CD8-positive, alpha-beta memory T cell (primary cell): ENCODE measurements around the gene RETREG2. TPM values are rescaled to one million over a fixed set of nuclear protein-coding genes. Genes with fewer than 3 reads are reported as not detected.

Experiments used
- CTCF ChIA-PET: fragments of 350-600 bp; sonication (Branson Sonifier 250); formaldehyde crosslinking; loops from one replicate; lab custom pipeline; 2021; ENCODE audit warnings: antibody characterized with exemption; lab: Charles Lee
- POLR2A ChIA-PET: fragments of 350-600 bp; sonication (Branson Sonifier 250); formaldehyde crosslinking; loops from one replicate; lab custom pipeline; 2021; ENCODE audit warnings: antibody characterized with exemption; lab: Charles Lee
- DNase-seq, 5 donors: peaks; one replicate each; pipeline versions ENCODE4 v3.0.0 to v3.0.0-alpha.2; 2020 to 2022; ENCODE audit warnings: mixed read lengths in 1 of 5
- H3K27ac ChIP-seq: one replicate; pipeline ENCODE4 v1.7.0; 2013; ENCODE audit warnings: low read depth, mild to moderate bottlenecking, low read length, moderate library complexity
- H3K27me3 ChIP-seq: 2 replicates; pipeline ENCODE4 v1.7.0; 2013; ENCODE audit warnings: low read length, mild to moderate bottlenecking; ENCODE audit not compliant: insufficient read depth, poor library complexity, severe bottlenecking
- H3K36me3 ChIP-seq: 2 replicates; pipeline ENCODE4 v1.7.0; 2013; ENCODE audit warnings: mild to moderate bottlenecking, low read length, moderate library complexity; ENCODE audit not compliant: insufficient read depth
- H3K4me1 ChIP-seq: 2 replicates; pipeline ENCODE4 v1.7.0; 2013; ENCODE audit warnings: mild to moderate bottlenecking, low read length, moderate library complexity; ENCODE audit not compliant: insufficient read depth
- H3K4me3 ChIP-seq: 2 replicates; pipeline ENCODE4 v1.7.0; 2013; ENCODE audit warnings: mild to moderate bottlenecking, low read length
- H3K9me3 ChIP-seq: 2 replicates; pipeline ENCODE4 v1.7.0; 2013; ENCODE audit warnings: mild to moderate bottlenecking, low read length
- H3K27ac Mint-ChIP-seq, 8 donors: one replicate each; pipeline ENCODE4 v1.8.0; 2020 to 2021; ENCODE audit warnings: mixed read lengths in 8 of 8, mild to moderate bottlenecking in 6 of 8, inconsistent platforms in 3 of 8, moderate library complexity in 3 of 8
- H3K27me3 Mint-ChIP-seq, 2 donors: one replicate each; pipeline ENCODE4 v1.8.0; 2020 to 2021; ENCODE audit warnings: mixed read lengths in 2 of 2, mild to moderate bottlenecking in 1 of 2, moderate library complexity in 1 of 2
- H3K36me3 Mint-ChIP-seq, 3 donors: one replicate each; pipeline ENCODE4 v1.8.0; 2020 to 2021; ENCODE audit warnings: mixed read lengths in 3 of 3, inconsistent platforms in 1 of 3, mild to moderate bottlenecking in 1 of 3
- H3K4me1 Mint-ChIP-seq, 3 donors: one replicate each; pipeline ENCODE4 v1.8.0; 2020 to 2021; ENCODE audit warnings: mixed read lengths in 3 of 3, inconsistent platforms in 1 of 3, mild to moderate bottlenecking in 1 of 3
- H3K4me3 Mint-ChIP-seq, 7 donors: one replicate each; pipeline ENCODE4 v1.8.0; 2020 to 2021; ENCODE audit warnings: mixed read lengths in 7 of 7, mild to moderate bottlenecking in 6 of 7, moderate library complexity in 4 of 7, inconsistent platforms in 2 of 7
- H3K9me3 Mint-ChIP-seq, 5 donors: one replicate each; pipeline ENCODE4 v1.8.0; 2020 to 2022; ENCODE audit warnings: mixed read lengths in 5 of 5, mild to moderate bottlenecking in 3 of 5, moderate library complexity in 2 of 5, inconsistent platforms in 1 of 5
- polyA plus RNA-seq: library from polyadenylated mRNA; unstranded; fragments of 300-500 nt; fragmentation: Illumina TruSeq; gene quantifications from one replicate; pipeline ENCODE4 v1.2.3, GENCODE V29; 2021
- total RNA-seq, 2 experiments: library from RNA; stranded (reverse); gene quantifications; one replicate each; pipeline ENCODE4 v1.2.3, GENCODE V29; 2021

The RETREG2 gene
- total and polyA plus RNA-seq, 3 experiments from 2014 or later: 65.9 to 76.1 (median 67.6) TPM

DNA sequence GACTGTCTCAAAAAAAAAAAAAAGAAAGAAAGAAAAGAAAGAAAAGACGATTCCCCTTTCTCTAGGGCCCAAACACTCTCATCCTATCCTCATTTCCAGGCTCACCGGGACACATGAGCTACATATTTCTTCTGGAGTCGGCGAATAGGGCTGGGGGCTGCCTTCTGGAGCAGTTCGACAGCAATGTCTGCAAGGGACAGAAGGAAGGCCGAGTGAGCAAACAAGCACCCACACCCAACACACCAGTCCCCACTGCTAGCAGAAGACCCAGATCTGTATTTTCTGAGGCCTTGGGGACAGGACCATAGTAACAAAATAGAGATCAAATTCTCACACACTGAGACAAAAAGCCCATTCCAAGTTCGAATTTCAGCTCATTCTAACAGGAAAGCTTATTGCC is 2.6 kb upstream of the RETREG2 start:
- peaks cover 49 to 77% (median 72%) of the 10 kb centered on the region in 3 donors for H3K4me1 Mint-ChIP-seq
- Histone ChIP-seq H3K4me1 (peaks cover 43% of the 10 kb centered on the region), H3K27me3 (no peaks in the 10 kb centered on the region), H3K27ac (no peak overlapping the region), H3K9me3 (no peaks in the 10 kb centered on the region), H3K36me3 (peaks cover 20% of the 10 kb centered on the region), H3K4me3 (peak overlapping the region; percentile 64)
- ChIA-PET POLR2A (interaction anchor here (0.9 to 4.6 kb wide), 9 partner anchors 16 to 212 kb away, joined by 3 to 88 read pairs (median 9); partner anchors contain the start of genes ANKZF1, ATG9A, DNAJB2 and DNPEP), CTCF (interaction anchor here (0.8 to 8.6 kb wide), 11 partner anchors 14 to 119 kb away, joined by 3 to 110 read pairs (median 5); partner anchors contain the start of genes ATG9A, DNAJB2, NHEJ1 and TUBA4B)
- no peaks in the 10 kb centered on the region for H3K9me3 Mint-ChIP-seq
- peaks cover 0 to 75% (median 7%) of the 10 kb centered on the region in 3 donors for H3K36me3 Mint-ChIP-seq
- peaks cover 0 to 2% of the 10 kb centered on the region in 2 donors for H3K27me3 Mint-ChIP-seq
- DNase-seq: no peak
- H3K27ac Mint-ChIP-seq: peak overlapping the region; percentile 54 to 100 (median 92)
- H3K4me3 Mint-ChIP-seq: peak overlapping the region; percentile 85 to 98 (median 94)

- Mint-ChIP-seq H3K36me3 (peaks cover 0 to 80% (median 7%) of the 10 kb centered on the region in 3 donors), H3K4me3 (peak overlapping the region; percentile 85 to 98 (median 94)), H3K9me3 (no peaks in the 10 kb centered on the region), H3K4me1 (peaks cover 54 to 81% (median 75%) of the 10 kb centered on the region in 3 donors), H3K27ac (peak overlapping the region; percentile 86 to 100 (median 94)), H3K27me3 (peaks cover 0 to 2% of the 10 kb centered on the region in 2 donors)
- POLR2A ChIA-PET: interaction anchor here (0.5 to 4.6 kb wide), 24 partner anchors 10 to 213 kb away, joined by 3 to 88 read pairs (median 8); partner anchors contain the start of genes ANKZF1, ATG9A, DNAJB2 and DNPEP
- H3K27me3 ChIP-seq: no peaks in the 10 kb centered on the region
- peak in 2 of 5 donors; percentile 10 to 11 for DNase-seq
- H3K27ac ChIP-seq: peak overlapping the region; percentile 85
- peak overlapping the region; percentile 64 for H3K4me3 ChIP-seq
- no peaks in the 10 kb centered on the region for H3K9me3 ChIP-seq
- peaks cover 27% of the 10 kb centered on the region for H3K36me3 ChIP-seq
- CTCF ChIA-PET: interaction anchor here (0.8 to 8.6 kb wide), 18 partner anchors 9 to 122 kb away, joined by 3 to 110 read pairs (median 4); partner anchors contain the start of genes ATG9A, DNAJB2, NHEJ1 and TUBA4B
- peaks cover 43% of the 10 kb centered on the region for H3K4me1 ChIP-seq
Measured at GRCh38 chr2:219175928-219176817, 1.9 kb upstream of the RETREG2 start.

DNA sequence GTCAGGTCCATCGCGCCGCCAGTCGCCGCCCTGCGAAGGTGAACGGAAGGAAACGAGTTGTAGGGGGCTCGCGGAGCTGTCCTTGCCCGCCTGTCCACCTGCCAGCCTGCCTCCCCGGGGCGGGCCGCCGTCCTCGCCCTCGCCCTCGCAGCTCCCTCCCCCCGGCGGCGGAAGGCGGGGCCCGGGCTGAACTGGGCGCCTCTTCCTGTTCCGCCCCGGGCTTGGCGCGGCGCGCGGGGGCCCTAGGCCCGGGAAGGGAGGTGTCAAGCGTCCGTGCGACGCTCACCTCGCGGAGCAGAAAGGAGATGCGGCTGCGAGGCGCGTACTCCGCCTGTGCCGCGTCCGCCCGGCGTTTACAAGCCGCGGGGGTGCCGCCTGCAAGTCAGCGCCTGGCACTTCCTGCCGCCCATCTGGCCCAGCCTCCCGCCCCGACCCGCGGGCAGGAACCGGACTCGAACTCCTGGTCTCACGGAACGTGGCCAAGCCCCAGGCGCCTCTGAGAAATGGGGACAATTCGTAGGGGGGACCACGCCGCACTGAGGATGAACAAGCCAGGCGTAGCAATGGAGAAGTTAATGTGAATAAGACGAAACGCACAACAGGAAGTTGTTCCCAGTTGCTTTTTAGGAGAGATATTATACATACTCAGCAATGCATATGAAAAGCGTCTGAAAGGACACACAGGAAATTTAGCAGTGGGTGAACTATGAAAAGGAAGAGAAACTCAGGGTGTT is 1.1 kb upstream of the RETREG2 start, which contains the start of gene CNPPD1:
CNPPD1 (minus strand) TSS at position 108 of the 734 bp plus-strand sequence; CDS start at position 11, 97 bp downstream.
- Histone ChIP-seq H3K27me3 (no peaks in the 10 kb centered on the region), H3K27ac (peak within 1 kb of the TSS; percentile 85), H3K36me3 (peaks cover 35% of the 10 kb centered on the region), H3K4me1 (peaks cover 50% of the 10 kb centered on the region), H3K9me3 (no peaks in the 10 kb centered on the region), H3K4me3 (peak within 1 kb of the TSS; percentile 64)
- H3K27me3 Mint-ChIP-seq: peaks cover 0 to 2% of the 10 kb centered on the region in 2 donors
- H3K4me1 Mint-ChIP-seq: peaks cover 57 to 81% (median 75%) of the 10 kb centered on the region in 3 donors
- H3K36me3 Mint-ChIP-seq: peaks cover 0 to 80% (median 7%) of the 10 kb centered on the region in 3 donors
- H3K27ac Mint-ChIP-seq: peak within 1 kb of the TSS; percentile 96 to 100 (median 99)
- ChIA-PET CTCF (interaction anchor here (0.7 to 8.6 kb wide), 15 partner anchors 8 to 121 kb away, joined by 3 to 110 read pairs (median 5); partner anchors contain the start of genes DNAJB2, NHEJ1 and ZFAND2B), POLR2A (interaction anchor here (0.5 to 4.6 kb wide), 27 partner anchors 9 to 947 kb away, joined by 3 to 88 read pairs (median 7); partner anchors contain the start of genes ANKZF1, ATG9A, DNAJB2 and DNPEP)
- no peaks in the 10 kb centered on the region for H3K9me3 Mint-ChIP-seq
- peak; percentile 84 to 93 (median 88) for DNase-seq
- H3K4me3 Mint-ChIP-seq: peak within 1 kb of the TSS; percentile 93 to 98 (median 94)

- H3K27ac Mint-ChIP-seq: peak overlapping the region; percentile 79 to 100 (median 96)
- CTCF ChIA-PET: interaction anchor here (0.7 to 3.2 kb wide), 4 partner anchors 7 to 66 kb away, joined by 3 to 11 read pairs (median 6); partner anchors contain the start of gene ZFAND2B
- peak overlapping the region; percentile 64 for H3K4me3 ChIP-seq
- H3K4me1 ChIP-seq: peaks cover 54% of the 10 kb centered on the region
- peak overlapping the region; percentile 87 to 98 (median 96) for H3K4me3 Mint-ChIP-seq
- peak in 3 of 5 donors; percentile 40 to 51 (median 47) for DNase-seq
- H3K27me3 Mint-ChIP-seq: no peaks in the 10 kb centered on the region
- H3K9me3 ChIP-seq: no peaks in the 10 kb centered on the region
- peak overlapping the region; percentile 85 for H3K27ac ChIP-seq
- peaks cover 58 to 77% (median 73%) of the 10 kb centered on the region in 3 donors for H3K4me1 Mint-ChIP-seq
- POLR2A ChIA-PET: interaction anchor here (1.0 to 3.1 kb wide), 3 partner anchors 28 to 101 kb away, joined by 3 to 16 read pairs (median 4); partner anchors contain the start of genes DNAJB2 and ZFAND2B
- peaks cover 0 to 80% (median 7%) of the 10 kb centered on the region in 3 donors for H3K36me3 Mint-ChIP-seq
- H3K9me3 Mint-ChIP-seq: no peaks in the 10 kb centered on the region
- H3K27me3 ChIP-seq: no peaks in the 10 kb centered on the region
- peaks cover 46% of the 10 kb centered on the region for H3K36me3 ChIP-seq
Measured at GRCh38 chr2:219178377-219179175, 501 bp downstream of the RETREG2 start.

GRCh38 chr2:219179601-219180465 is 1.8 kb downstream of the RETREG2 start:
- CTCF ChIA-PET: interaction anchor here (0.7 to 4.0 kb wide), 10 partner anchors 8 to 119 kb away, joined by 3 to 17 read pairs (median 6); partner anchors contain the start of genes GLB1L, STK16 and ZFAND2B
- peak overlapping the region; percentile 87 to 98 (median 96) for H3K4me3 Mint-ChIP-seq
- Histone ChIP-seq H3K9me3 (no peaks in the 10 kb centered on the region), H3K27me3 (no peaks in the 10 kb centered on the region), H3K4me3 (no peak overlapping the region), H3K4me1 (peaks cover 46% of the 10 kb centered on the region), H3K36me3 (peaks cover 42% of the 10 kb centered on the region), H3K27ac (no peak overlapping the region)
- no peak for DNase-seq
- H3K9me3 Mint-ChIP-seq: no peaks in the 10 kb centered on the region
- peaks cover 50 to 70% (median 65%) of the 10 kb centered on the region in 3 donors for H3K4me1 Mint-ChIP-seq
- H3K27ac Mint-ChIP-seq: peak overlapping the region; percentile 86 to 100 (median 97)
- POLR2A ChIA-PET: interaction anchor here (1.0 to 3.1 kb wide), 4 partner anchors 21 to 75 kb away, joined by 3 to 16 read pairs (median 4); partner anchors contain the start of genes TUBA4A and ZFAND2B
- H3K36me3 Mint-ChIP-seq: peaks cover 0 to 78% (median 3%) of the 10 kb centered on the region in 3 donors
- no peaks in the 10 kb centered on the region for H3K27me3 Mint-ChIP-seq

- H3K27ac Mint-ChIP-seq: peak overlapping the region in 6 of 8 donors; percentile 34 to 100 (median 66)
- DNase-seq: no peak
- ChIA-PET CTCF (interaction anchor here (1.0 to 4.0 kb wide), 8 partner anchors 10 to 118 kb away, joined by 3 to 17 read pairs (median 7); partner anchors contain the start of genes GLB1L and STK16), POLR2A (interaction anchor here (2.1 to 3.1 kb wide), 2 partner anchors 25 to 74 kb away, joined by 5 to 16 read pairs; partner anchors contain the start of genes TUBA4A and ZFAND2B)
- H3K9me3 ChIP-seq: no peaks in the 10 kb centered on the region
- H3K27me3 ChIP-seq: no peaks in the 10 kb centered on the region
- peaks cover 35% of the 10 kb centered on the region for H3K4me1 ChIP-seq
- peaks cover 41 to 59% (median 57%) of the 10 kb centered on the region in 3 donors for H3K4me1 Mint-ChIP-seq
- peaks cover 0 to 80% (median 3%) of the 10 kb centered on the region in 3 donors for H3K36me3 Mint-ChIP-seq
- no peak overlapping the region for H3K27ac ChIP-seq
- peaks cover 42% of the 10 kb centered on the region for H3K36me3 ChIP-seq
- no peaks in the 10 kb centered on the region for H3K9me3 Mint-ChIP-seq
- peak overlapping the region in 3 of 7 donors; percentile 9 to 98 (median 29) for H3K4me3 Mint-ChIP-seq
- no peaks in the 10 kb centered on the region for H3K27me3 Mint-ChIP-seq
- H3K4me3 ChIP-seq: no peak overlapping the region
Measured at GRCh38 chr2:219180961-219181360, 2.9 kb downstream of the RETREG2 start.
